ENCODE measurements around the gene LEP. TPM values are rescaled to one million over a fixed set of nuclear protein-coding genes. Genes with fewer than 3 reads are reported as not detected.

Gene LEP
- total and polyA plus RNA-seq, 9 of the 15 experiments (the other 6 are each of a cell fraction or from before 2014, with no cell fraction given), result not detected

DNA sequence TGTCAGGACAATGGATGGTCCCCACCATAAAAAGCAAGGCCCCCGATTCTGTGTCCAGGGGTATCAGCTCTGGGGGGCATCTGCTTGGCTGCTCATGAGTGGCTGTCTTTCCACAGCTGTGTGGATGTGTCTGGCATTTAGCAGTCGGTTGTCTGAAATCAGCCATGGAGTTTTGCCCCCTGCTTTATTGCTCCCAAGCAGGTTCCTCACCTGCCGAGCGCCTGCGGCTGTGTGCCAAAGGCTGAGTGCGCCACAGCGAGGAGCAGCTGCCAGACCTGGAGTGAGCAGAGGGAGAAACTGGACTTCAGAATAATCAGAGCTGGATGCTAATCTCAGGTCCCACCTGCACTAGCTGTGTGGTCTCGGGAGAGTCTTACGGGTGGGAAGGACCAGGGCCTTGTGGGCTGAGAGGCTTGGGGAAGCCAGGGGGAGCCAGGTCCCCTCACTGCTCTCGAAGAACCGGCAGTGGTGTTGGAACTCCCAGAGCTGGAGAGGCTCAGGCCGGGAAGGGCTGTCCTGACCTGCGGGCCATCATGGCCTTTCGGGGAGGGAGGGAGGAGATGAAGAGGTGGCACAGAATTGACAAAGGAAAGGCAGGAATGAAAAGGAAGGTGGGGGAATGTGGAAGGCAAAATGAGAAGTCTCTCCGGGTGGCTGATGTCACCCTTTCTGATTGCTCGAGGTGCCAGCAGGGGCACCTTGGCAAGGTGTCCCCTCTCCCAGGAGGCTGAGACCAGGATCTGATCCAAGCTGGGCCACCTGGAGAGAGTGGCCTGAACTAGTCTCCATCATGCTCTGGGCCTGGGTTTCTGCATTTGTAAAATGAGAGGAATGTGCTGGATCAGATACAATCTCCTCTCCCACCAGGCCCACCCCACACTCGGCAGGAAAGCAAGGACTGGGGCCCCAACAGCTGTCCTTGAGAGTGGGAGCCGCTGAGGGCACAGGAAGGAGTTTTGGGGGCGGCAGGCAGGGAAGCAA is 30.2 kb upstream of the LEP start:
- Histone ChIP-seq H3K9me1 (ENCODE audit: control insufficient read depth, insufficient read depth, low read length) (no peaks in the 10 kb centered on the region), H3K9ac (ENCODE audit: insufficient read depth in 1 of 2, low read depth in 2 of 2, low read length in 2 of 2) (no peak overlapping the region; a peak in 1 of 4 replicates), H3K27me3 (ENCODE audit: control insufficient read depth in 2 of 2, insufficient read depth in 2 of 2, low read length in 2 of 2) (peaks cover 27 to 58% of the 10 kb centered on the region in 2 experiments; a peak in 4 of 5 replicates), H3K4me1 (replicated peaks in 1 of 2; ENCODE audit: control insufficient read depth in 2 of 2, insufficient read depth in 2 of 2, low read length in 2 of 2) (peaks cover 4 to 13% of the 10 kb centered on the region in 2 experiments; a peak in 3 of 5 replicates), H3K27ac (ENCODE audit: extremely low read depth, low read depth, low read length) (no peak overlapping the region), H3K79me2 (ENCODE audit: control insufficient read depth, insufficient read depth, low read length) (no peaks in the 10 kb centered on the region), H2AFZ (ENCODE audit: low read depth, low read length) (no peak overlapping the region), H3K9me3 (replicated peaks; ENCODE audit: control insufficient read depth, insufficient read depth, low read depth, low read length) (no peaks in the 10 kb centered on the region), H3K36me3 (ENCODE audit: control insufficient read depth, insufficient read depth, low read length) (no peaks in the 10 kb centered on the region), H3K4me3 (no peak overlapping the region), H3K4me2 (ENCODE audit: insufficient read depth, low read length) (no peak overlapping the region), H4K20me1 (replicated peaks; ENCODE audit: control insufficient read depth, insufficient read depth, low read length) (peaks cover 13% of the 10 kb centered on the region; the same call in 1 of the 2 replicates)
- intact Hi-C loops (cut with micrococcal nuclease) (no loop called here), in situ Hi-C loops (cut with MboI) (no loop called here)
- FAIRE-seq (no peak), ATAC-seq (no peak), DNase-seq (ENCODE audit: extremely low read depth in 1 of 4, low spot score in 3 of 4) (no peak)
- POLR2A ChIA-PET, result interaction anchor here (0.6 kb wide), 1 partner anchor 126 kb away, joined by 4 read pairs; no protein-coding TSS in a partner anchor
- no TSS peak for BruUV-seq (replicated peaks)
- CTCF ChIA-PET (ENCODE audit: low intra/inter-chr PET ratio), result interaction anchor here (1.0 to 3.5 kb wide), 6 partner anchors 74 to 707 kb away, joined by 4 to 70 read pairs (median 6); no protein-coding TSS in a partner anchor
- WGBS (ENCODE audit: insufficient coverage, low coverage, missing lambda C conversion rate), result under 1% methylated on average over 19 of the region's 19 CpGs
- TF ChIP-seq KLF16 (IDR thresholded peaks at IDR 0.05) (no peak), RAD21 (CRISPR knock-in tag; conservative IDR thresholded peaks at IDR 0.05 in 1 of 2, IDR thresholded peaks at IDR 0.05 in 1 of 2) (no peak), HLTF (IDR thresholded peaks at IDR 0.05) (no peak), NR3C1 (CRISPR knock-in tag; IDR thresholded peaks at IDR 0.05) (no peak), ZNF146 (CRISPR knock-in tag; IDR thresholded peaks at IDR 0.05; ENCODE audit: unreplicated experiment) (no peak), CEBPB (tag; IDR thresholded peaks at IDR 0.05) (no peak), SRSF3 (IDR thresholded peaks at IDR 0.05; ENCODE audit: insufficient read depth, low read length) (no peak), ZNF444 (CRISPR knock-in tag; IDR thresholded peaks at IDR 0.05) (no peak), NFE2L1 (tag; IDR thresholded peaks at IDR 0.05; ENCODE audit: borderline replicate concordance, low read depth) (no peak), ZBTB43 (CRISPR knock-in tag; IDR thresholded peaks at IDR 0.05) (no peak), MEF2D (tag; conservative IDR thresholded peaks at IDR 0.05; ENCODE audit: low read depth) (no peak), OTX1 (CRISPR knock-in tag; IDR thresholded peaks at IDR 0.05) (no peak), ZNF431 (CRISPR knock-in tag; IDR thresholded peaks at IDR 0.05) (no peak), TSC22D4 (tag; IDR thresholded peaks at IDR 0.05) (no peak), STAT6 (CRISPR knock-in tag; IDR thresholded peaks at IDR 0.05) (no peak)
- TF ChIP-seq, protein P1, sequence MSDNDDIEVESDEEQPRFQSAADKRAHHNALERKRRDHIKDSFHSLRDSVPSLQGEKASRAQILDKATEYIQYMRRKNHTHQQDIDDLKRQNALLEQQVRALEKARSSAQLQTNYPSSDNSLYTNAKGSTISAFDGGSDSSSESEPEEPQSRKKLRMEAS (CRISPR knock-in tag; IDR thresholded peaks at IDR 0.05), result no peak
